ENCODE data around the gene TMEM26.
"Not testable (repeated sequence)": the region's sequence is repeated elsewhere in the genome, so short reads cannot be mapped to it uniquely, and the experiment has no call there.

Gene TMEM26

GRCh38 chr10:61398366-61399129 is 54.6 kb downstream of the TMEM26 start:
- peak in 1 of 2 donors; percentile 26 for DNase-seq

DNA sequence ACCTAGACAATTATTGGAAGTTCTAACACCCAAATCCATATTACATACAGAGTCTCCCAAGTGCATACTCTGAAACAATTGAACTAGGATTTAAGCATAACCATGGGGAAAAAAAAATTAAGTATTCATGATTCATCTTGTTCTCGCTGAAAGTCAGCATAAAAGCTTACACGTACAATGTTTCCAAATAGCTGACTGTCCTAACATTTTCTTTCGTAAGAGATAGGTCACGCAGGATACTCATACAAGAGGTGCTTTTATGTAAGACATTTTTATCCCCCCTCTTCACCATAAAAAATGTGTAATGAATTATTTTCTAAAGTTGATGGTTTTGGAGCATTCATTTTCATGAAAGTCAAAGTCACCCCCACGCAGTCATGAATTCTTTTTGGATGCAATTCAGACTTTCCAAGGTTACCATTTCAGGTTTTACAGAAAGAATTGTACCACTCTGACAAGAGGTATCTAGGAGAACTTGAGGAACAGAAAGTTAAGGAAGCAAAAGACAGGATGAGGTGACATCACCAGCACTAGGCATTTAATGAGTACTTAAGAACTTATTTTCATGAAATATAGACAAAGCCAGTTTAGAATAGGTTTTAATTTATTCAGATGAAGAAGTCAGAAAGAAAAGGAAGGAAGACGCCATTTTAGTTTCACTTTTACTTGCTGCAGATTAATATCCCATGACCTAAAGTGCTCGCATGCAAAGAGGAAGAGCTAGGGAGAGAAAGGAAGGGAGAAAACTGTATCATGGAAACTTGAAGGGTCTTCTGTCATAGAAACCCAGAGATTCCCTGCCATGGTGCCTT is 55.8 kb downstream of the TMEM26 start:
- DNase-seq: peak; percentile 76 to 94

- DNase-seq: no peak
Measured at GRCh38 chr10:61391281-61391680, 61.9 kb downstream of the TMEM26 start.

GRCh38 chr10:61390851-61391250 is 62.3 kb downstream of the TMEM26 start:
- DNase-seq: peak; percentile 57 to 66

DNA sequence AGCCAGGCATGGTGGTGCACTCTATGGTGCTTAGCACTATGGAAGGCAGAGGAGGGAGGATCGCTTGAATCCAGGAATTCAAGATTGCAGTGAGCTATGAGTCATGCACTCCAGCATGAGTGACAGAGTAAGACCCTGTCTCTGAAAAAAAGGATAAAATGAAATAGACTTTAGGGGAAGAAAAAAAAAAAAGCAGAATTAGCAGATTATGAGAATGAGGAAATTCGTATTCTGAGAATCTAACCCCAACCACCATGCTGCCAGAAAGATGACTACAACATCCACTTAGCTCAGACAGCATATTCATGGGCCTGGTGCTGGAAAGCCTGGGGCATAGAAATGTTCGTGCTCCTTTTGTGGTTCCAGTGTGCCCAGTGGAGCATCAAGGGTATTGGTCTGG is 63.3 kb downstream of the TMEM26 start:
- peak; percentile 59 to 84 for DNase-seq

GRCh38 chr10:61388986-61389385 is 64.2 kb downstream of the TMEM26 start:
- DNase-seq: peak; percentile 43 to 47

DNA sequence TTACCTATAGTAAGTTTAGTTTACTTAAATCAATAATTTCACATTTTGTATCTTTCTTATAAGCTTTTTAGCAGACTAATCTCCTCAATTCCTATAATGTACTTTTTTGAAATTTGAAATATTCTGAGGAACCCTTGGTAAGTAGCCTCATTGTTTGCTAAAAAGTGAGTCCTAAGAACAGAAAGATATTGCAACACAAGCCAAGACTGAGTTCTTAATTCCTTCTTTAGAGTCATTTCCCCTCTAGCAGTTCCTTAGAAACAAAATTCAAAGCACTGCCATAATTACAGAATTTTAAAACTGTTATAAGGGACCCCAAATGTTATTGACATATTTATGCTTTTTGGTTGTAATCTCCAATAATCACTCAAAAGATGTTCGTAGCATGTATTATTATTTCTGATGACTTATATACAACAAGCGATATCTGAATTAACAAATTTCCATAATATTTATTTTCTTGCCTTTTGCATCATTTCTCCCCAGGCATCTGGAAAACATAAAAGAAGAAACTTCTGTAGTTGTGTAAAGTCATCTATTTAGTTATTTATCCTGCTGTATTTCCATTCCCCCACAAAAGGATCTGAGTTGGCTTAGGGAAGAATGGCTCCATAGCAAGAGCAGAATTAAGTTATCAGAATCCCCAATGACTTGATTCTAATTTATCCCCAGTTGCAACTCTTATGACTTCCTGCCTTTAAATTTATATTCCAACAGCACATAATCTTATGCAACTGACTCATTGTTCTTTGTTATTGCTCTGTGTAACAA is 67.8 kb downstream of the TMEM26 start:
- DNase-seq: peak; percentile 52 to 66

GRCh38 chr10:61381153-61381552 is 72.0 kb downstream of the TMEM26 start:
- DNase-seq: not testable (repeated sequence)

DNA sequence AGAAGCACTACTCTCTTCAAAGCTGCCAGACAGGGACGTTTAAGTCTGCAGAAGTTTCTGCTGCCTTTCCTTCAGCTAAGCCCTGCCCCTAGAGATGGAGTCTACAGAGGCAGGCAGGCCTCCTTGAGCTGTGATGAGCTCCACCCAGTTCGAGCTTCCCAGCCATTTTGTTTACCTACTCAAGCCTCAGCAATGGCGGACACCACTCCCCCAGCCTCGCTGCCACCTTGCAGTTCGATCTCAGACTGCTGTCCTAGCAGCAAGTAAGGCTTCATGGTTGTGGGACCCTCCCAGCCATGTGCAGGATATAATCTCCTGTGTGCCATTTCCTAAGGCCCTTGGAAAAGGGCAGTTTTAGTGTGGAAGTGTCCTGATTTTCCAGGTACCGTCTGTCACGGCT is 74.3 kb downstream of the TMEM26 start:
- DNase-seq: no peak

GRCh38 chr10:61376908-61377368 is 76.2 kb downstream of the TMEM26 start:
- no peak for DNase-seq

DNA sequence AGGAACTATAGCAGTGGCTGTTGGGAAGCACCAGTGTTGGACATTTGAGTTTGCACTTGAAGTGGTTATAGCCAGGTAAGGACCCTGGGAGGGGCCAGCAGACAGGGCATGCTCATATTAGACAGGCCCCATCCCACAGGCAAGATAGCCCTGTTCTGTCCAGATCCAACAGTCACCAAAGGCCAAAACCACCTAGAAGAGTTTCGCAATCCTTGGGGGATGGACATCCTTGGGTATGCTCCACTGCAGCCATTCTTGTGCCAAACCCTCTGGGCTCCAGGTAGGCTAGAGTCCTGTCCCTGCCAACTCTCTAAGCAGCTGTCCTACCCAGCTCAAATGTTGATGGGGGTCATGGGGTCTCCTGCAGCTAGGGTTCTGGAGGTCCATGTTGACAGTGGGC is 76.8 kb downstream of the TMEM26 start:
- DNase-seq: no peak

DNA sequence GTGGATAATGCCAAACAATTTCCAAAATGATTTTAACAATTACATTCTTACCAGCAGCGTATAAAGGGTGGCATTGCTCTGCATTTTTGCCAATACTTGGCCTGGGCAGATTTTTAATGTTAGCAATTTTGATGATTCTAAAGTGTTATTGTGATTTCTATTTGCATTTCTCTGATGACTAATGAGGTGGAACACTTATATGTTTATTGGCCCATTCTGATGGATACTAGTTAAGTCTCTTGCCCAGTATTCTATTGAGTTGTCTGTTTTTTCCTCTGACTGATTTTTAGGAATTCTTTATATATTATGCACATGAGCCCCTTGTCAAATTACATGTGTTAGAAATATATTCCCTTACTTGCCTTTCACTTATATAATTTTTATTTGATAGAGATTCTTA is 86.8 kb downstream of the TMEM26 start:
- no peak for DNase-seq

GRCh38 chr10:61364619-61365018 is 88.6 kb downstream of the TMEM26 start:
- no peak for DNase-seq

- no peak for DNase-seq
Measured at GRCh38 chr10:61363006-61363405, 90.2 kb downstream of the TMEM26 start.

DNA sequence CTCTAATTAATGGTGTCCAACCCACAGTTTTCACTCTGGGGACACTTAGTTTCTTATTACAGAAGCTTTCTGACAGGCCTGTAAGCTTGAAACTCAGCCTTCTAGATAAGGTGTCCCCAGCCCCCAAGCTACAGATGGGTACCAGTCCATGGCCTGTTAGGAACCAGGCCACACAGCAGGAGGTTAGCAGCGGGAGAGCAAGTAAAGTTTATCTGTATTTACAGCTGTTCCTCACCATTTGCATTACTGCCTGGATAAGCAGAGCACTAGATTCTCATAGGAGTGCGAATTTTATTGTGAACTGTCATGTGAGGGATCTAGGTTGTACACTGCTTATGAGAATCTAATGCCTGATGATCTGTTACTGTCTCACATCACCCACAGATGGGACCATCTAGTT is 93.7 kb downstream of the TMEM26 start:
- DNase-seq: no peak

GRCh38 chr10:61357687-61358086 is 95.5 kb downstream of the TMEM26 start:
- DNase-seq: no peak

Measured in inflammatory macrophage (primary cell).